ENCODE results near the gene ALDH4A1. TPM values are rescaled to one million over a fixed set of nuclear protein-coding genes. Genes with fewer than 3 reads are reported as not detected.

ALDH4A1 gene
- total RNA-seq, 2 experiments from 2014 or later, result 6.1 to 7.6 TPM

GRCh38 chr1:18869847-18870594 lies 32.3 kb downstream of the ALDH4A1 start:
- Histone ChIP-seq H3K4me1 (ENCODE audit: insufficient read depth, low read length, poor library complexity, severe bottlenecking) (no peaks in the 10 kb centered on the region), H2AFZ (ENCODE audit: low read length) (no peak overlapping the region), H4K20me1 (ENCODE audit: insufficient read depth, low read length) (no peaks in the 10 kb centered on the region), H3K36me3 (ENCODE audit: insufficient read depth, low read length) (no peaks in the 10 kb centered on the region), H3K9me2 (ENCODE audit: insufficient read depth, low read length) (no peaks in the 10 kb centered on the region), H3K9me3 (ENCODE audit: low read length) (no peaks in the 10 kb centered on the region), H3K27ac (ENCODE audit: low read depth, low read length, poor library complexity, severe bottlenecking) (no peak overlapping the region), H3K4me2 (ENCODE audit: low read length) (no peak overlapping the region), H3K79me2 (ENCODE audit: insufficient read depth, low read depth, low read length) (no peaks in the 10 kb centered on the region), H3K4me3 (ENCODE audit: low read depth, low read length, poor library complexity, severe bottlenecking) (no peak overlapping the region)
- CTCF ChIA-PET (ENCODE audit: unreplicated experiment), result no interaction called here
- no peak for DNase-seq (ENCODE audit: low spot score)
- POLR2A ChIA-PET, result no interaction called here
- BruUV-seq (replicated peaks), result no TSS peak
- TF ChIP-seq EZH2phosphoT487 (IDR thresholded peaks at IDR 0.05; ENCODE audit: borderline replicate concordance, low read depth, low read length) (no peak), CTCF (conservative IDR thresholded peaks at IDR 0.05; ENCODE audit: low read length) (no peak)
- intact Hi-C loops (cut with micrococcal nuclease; ENCODE audit: unreplicated experiment), result no loop called here

- no peak overlapping the region for H3K4me2 ChIP-seq (ENCODE audit: low read length)
- BruUV-seq (replicated peaks), result no TSS peak
- H3K4me1 ChIP-seq (ENCODE audit: insufficient read depth, low read length, poor library complexity, severe bottlenecking), result no peaks in the 10 kb centered on the region
- TF ChIP-seq EZH2phosphoT487 (IDR thresholded peaks at IDR 0.05; ENCODE audit: borderline replicate concordance, low read depth, low read length), result no peak
- TF ChIP-seq CTCF (conservative IDR thresholded peaks at IDR 0.05; ENCODE audit: low read length), result no peak
- intact Hi-C loops (cut with micrococcal nuclease; ENCODE audit: unreplicated experiment), result no loop called here
- no peak overlapping the region for H2AFZ ChIP-seq (ENCODE audit: low read length)
- H3K9me3 ChIP-seq (ENCODE audit: low read length), result no peaks in the 10 kb centered on the region
- no peak overlapping the region for H3K27ac ChIP-seq (ENCODE audit: low read depth, low read length, poor library complexity, severe bottlenecking)
- ChIA-PET CTCF (ENCODE audit: unreplicated experiment) (no interaction called here), POLR2A (no interaction called here)
- H3K9me2 ChIP-seq (ENCODE audit: insufficient read depth, low read length), result no peaks in the 10 kb centered on the region
- DNase-seq (ENCODE audit: low spot score), result no peak
- H3K79me2 ChIP-seq (ENCODE audit: insufficient read depth, low read depth, low read length), result no peaks in the 10 kb centered on the region
- no peaks in the 10 kb centered on the region for H4K20me1 ChIP-seq (ENCODE audit: insufficient read depth, low read length)
- H3K4me3 ChIP-seq (ENCODE audit: low read depth, low read length, poor library complexity, severe bottlenecking), result no peak overlapping the region
- H3K36me3 ChIP-seq (ENCODE audit: insufficient read depth, low read length), result no peaks in the 10 kb centered on the region
These were observed 33.4 kb downstream of the ALDH4A1 start for GRCh38 chr1:18868801-18869424.

DNA sequence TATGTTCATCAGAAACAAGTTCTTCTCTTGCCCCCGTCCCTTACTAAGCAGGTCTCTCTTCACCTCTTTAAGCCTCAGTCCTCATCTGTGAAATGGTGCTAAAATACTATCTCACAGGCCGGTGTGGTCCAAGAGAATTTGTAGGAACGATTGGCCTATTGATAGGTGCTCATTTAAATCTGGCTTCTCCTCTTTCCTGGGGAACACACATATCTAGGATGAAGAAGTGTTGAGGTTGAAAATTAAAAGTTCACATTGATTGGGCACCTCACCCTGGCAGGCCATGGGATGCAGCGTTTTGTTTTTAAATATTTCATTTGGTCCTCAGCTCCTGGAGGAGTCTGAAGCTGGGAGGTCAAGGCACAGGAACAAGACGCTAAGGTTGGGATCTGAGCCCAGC lies 34.0 kb downstream of the ALDH4A1 start:
- TF ChIP-seq CTCF (conservative IDR thresholded peaks at IDR 0.05; ENCODE audit: low read length), result no peak
- Histone ChIP-seq H3K36me3 (ENCODE audit: insufficient read depth, low read length) (no peaks in the 10 kb centered on the region), H3K9me2 (ENCODE audit: insufficient read depth, low read length) (no peaks in the 10 kb centered on the region), H3K4me1 (ENCODE audit: insufficient read depth, low read length, poor library complexity, severe bottlenecking) (no peaks in the 10 kb centered on the region), H4K20me1 (ENCODE audit: insufficient read depth, low read length) (no peaks in the 10 kb centered on the region), H3K4me3 (ENCODE audit: low read depth, low read length, poor library complexity, severe bottlenecking) (no peak overlapping the region), H3K9me3 (ENCODE audit: low read length) (no peaks in the 10 kb centered on the region), H2AFZ (ENCODE audit: low read length) (no peak overlapping the region), H3K4me2 (ENCODE audit: low read length) (no peak overlapping the region), H3K27ac (ENCODE audit: low read depth, low read length, poor library complexity, severe bottlenecking) (no peak overlapping the region), H3K79me2 (ENCODE audit: insufficient read depth, low read depth, low read length) (no peaks in the 10 kb centered on the region)
- intact Hi-C loops (cut with micrococcal nuclease; ENCODE audit: unreplicated experiment), result no loop called here
- ChIA-PET POLR2A (no interaction called here), CTCF (ENCODE audit: unreplicated experiment) (no interaction called here)
- DNase-seq (ENCODE audit: low spot score), result no peak
- no TSS peak for BruUV-seq (replicated peaks)
